Right ventricle myocardium superior (tissue), 1 donor: ENCODE data around the gene TICAM2. TPM values are rescaled to one million over a fixed set of nuclear protein-coding genes. Genes with fewer than 3 reads are reported as not detected.
"Not testable (repeated sequence)": the region's sequence is repeated elsewhere in the genome, so short reads cannot be mapped to it uniquely, and the experiment has no call there.

ENCODE experiments used
- ATAC-seq: fragments of 200-7000 bp; cut with Tn5 transposase; one replicate; pipeline ENCODE4 v1.9.1; 2020; ENCODE audit warnings: mild to moderate bottlenecking; ENCODE audit not compliant: poor library complexity
- DNase-seq: peaks from one replicate; pipeline ENCODE4 v3.0.0-alpha.2; 2020
- intact Hi-C: fragments of 100-400 bp; cut with DNase I; formaldehyde crosslinking; loops from one replicate; pipeline ENCODE4 v1.11.2; 2022
- long read RNA-seq: library from polyadenylated mRNA; unstranded; transcript quantifications from one replicate; pipeline ENCODE4 v2.0.0, GENCODE V29; 2021
- total RNA-seq: library from RNA; stranded (reverse); fragmentation: NEBNext Ultra II Directional; extraction: Animal tissue kit (Norgen Biotek cat#: 25700); gene quantifications from one replicate; pipeline ENCODE4 v1.2.1, GENCODE V29; 2021
- donor health status: DM: no; HTN: yes; CAD: no; lungs with severe emphysema.

The TICAM2 gene
- 2.7 TPM for total RNA-seq
- long read RNA-seq, partial matches to known transcripts: 0 of 2 reads
- long read RNA-seq, other reads (novel, unspliced or antisense): 0 of 2 reads

DNA sequence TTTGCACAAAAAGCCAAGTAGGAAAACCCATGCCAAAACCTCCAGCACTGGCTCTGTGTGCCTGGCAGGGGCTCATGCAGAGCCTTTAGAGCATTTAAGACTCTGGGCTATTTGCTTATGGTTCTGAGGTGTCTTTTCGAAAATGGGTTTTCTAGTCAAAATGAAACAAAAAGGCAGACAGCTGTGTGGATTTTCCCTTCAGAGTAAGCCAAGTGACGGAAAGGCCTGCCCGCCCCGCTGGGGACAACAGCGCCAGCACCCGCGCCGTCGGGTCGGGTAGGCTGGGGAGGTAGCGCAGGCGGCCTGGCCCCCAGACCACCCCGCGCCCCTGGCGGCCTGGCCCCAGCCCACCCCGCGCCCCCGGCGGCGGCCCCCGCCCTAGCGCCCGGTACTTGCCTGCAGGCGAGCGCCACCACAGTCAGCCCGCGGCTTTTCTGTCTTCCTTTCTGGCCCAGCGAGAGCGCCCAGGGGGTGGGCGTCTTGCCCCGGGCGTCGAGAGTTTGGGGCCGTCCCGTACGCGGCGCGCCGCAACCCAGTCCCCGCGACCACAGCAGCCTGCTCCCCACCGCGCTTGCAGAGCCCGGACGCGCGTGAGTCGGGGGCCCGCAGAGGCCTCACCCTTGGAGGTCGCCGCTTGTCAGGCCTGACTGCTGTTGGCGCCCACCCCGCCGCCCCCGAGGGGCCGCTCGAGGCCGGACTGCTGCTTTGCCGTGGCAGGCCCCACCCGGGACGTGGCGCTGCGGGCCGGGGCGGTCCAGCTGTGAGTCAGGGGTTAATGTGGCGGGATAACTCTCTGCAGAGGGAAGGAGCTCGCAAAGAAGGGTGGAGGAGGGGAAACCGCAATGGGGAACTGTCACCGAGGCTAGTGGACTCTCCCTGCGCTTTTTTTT, at the start of gene TICAM2:
Gene TICAM2, minus strand, starts transcription at position 779 of the 890 bp plus-strand sequence. CDS start 21,223 bp downstream, outside the sequence.
- DNase-seq (peak; percentile 80), ATAC-seq (peak; percentile 87)
- intact Hi-C loops: no loop called here

GRCh38 chr5:115649541-115649940, 47.3 kb upstream of the TICAM2 start:
- intact Hi-C loops: no loop called here
- DNase-seq (no peak), ATAC-seq (no peak)

DNA sequence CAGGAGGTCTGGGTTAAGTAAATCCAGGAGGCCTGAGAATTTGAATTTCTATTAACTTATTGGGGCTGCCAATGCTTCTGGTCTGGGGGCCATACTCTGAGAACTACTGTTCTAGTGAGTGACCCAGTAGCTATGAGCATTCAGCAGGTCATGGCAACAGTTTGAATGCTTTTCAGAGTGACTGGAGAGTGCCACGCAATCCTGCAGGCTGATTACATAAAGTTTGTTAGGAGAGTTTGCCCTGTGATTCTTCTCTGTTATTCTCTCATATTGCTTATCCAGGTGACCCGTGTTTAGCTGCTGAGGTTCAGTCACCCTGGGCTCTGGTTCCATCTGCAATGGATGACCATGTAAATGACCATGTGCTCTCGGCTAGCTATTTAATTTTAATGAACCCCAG, 45.8 kb upstream of the TICAM2 start:
- intact Hi-C loops: no loop called here
- no peak for ATAC-seq
- DNase-seq: no peak

DNA sequence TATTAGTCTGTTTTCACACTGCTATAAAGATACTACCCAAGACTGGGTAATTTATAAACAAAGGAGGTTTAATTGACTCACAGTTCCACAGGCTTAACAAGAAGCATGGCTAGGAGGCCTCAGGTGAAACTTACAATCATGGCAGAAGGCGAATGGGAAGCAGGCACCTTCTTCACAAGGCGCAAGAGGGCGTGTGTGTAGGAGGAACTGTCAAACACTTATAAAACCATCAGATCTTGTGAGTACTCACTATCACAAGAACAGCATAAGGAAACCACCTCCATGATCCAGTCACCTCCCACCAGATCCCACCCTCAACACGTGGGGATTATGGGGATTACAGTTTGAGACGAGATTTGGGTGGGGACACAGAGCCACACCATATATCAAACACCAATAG, 43.1 kb upstream of the TICAM2 start:
- ATAC-seq, DNase-seq, intact Hi-C loops: not testable (repeated sequence)

GRCh38 chr5:115644046-115644445, 41.8 kb upstream of the TICAM2 start:
- intact Hi-C loops: no loop called here
- no peak for ATAC-seq

DNA sequence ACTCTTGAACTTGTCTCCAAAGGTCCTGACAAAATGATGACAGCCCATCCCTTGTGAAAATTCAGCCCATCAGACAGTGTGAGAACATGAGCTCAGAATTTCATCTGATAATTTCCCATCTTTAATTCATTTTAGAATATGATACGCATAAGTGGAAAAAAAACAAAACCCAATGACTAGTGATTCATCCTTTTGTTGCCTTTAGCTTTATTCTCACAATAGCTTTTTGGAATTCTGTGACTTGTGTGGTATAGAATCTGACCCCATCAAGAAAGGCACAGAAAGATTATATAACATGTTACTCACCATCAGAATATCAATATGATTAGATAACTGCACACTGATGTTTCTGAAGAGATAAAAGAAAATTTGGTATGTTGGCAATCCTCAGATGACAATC, 39.7 kb upstream of the TICAM2 start:
- intact Hi-C loops: no loop called here
- ATAC-seq (no peak), DNase-seq (no peak)

More at GRCh38 chr5:115644046-115644445, 41.8 kb upstream of the TICAM2 start:
- DNase-seq: no peak

GRCh38 chr5:115640274-115640673, 38.0 kb upstream of the TICAM2 start:
- intact Hi-C loops: no loop called here
- ATAC-seq: no peak
- no peak for DNase-seq

DNA sequence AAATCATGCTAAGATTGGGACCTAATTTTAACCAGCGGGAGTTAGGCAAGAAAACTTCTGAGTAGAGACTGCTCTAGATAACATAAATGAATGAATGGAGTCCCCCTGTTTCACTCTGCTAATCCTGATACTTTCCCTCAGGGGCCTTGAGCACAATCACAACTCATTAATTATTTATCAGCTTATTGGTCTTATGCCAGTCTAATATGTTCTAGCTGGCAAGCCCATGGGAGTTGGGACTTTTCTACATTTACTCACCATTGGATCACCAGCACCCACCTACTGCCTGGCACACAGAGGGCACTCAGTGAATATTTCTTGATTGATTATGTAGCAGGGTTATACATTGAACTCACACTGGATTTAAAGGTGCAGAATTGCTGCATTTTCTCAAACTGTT, 37.1 kb upstream of the TICAM2 start:
- DNase-seq (no peak), ATAC-seq (no peak)
- intact Hi-C loops: no loop called here

- intact Hi-C loops: no loop called here
- no peak for ATAC-seq
Observed at GRCh38 chr5:115637507-115637906, 35.2 kb upstream of the TICAM2 start.

GRCh38 chr5:115636008-115636407, 33.7 kb upstream of the TICAM2 start:
- DNase-seq (no peak), ATAC-seq (no peak)
- intact Hi-C loops: no loop called here

More at GRCh38 chr5:115637507-115637906, 35.2 kb upstream of the TICAM2 start:
- DNase-seq: no peak

- intact Hi-C loops: loop anchor here (2.0 kb wide), 2 partner anchors 204 to 432 kb away; no protein-coding TSS in a partner anchor
- ATAC-seq: peak; percentile 98
- DNase-seq: peak; percentile 92
Observed at GRCh38 chr5:115634343-115635132, 32.3 kb upstream of the TICAM2 start.

- intact Hi-C loops: no loop called here
- DNase-seq (no peak), ATAC-seq (no peak)
Observed at GRCh38 chr5:115629903-115630302, 27.6 kb upstream of the TICAM2 start.

- intact Hi-C loops: no loop called here
- no peak for ATAC-seq
- DNase-seq: no peak
Observed at GRCh38 chr5:115627295-115627865, 25.1 kb upstream of the TICAM2 start.

GRCh38 chr5:115626445-115626823, 24.2 kb upstream of the TICAM2 start:
- intact Hi-C loops: no loop called here
- DNase-seq (no peak), ATAC-seq (peak; percentile 40)

DNA sequence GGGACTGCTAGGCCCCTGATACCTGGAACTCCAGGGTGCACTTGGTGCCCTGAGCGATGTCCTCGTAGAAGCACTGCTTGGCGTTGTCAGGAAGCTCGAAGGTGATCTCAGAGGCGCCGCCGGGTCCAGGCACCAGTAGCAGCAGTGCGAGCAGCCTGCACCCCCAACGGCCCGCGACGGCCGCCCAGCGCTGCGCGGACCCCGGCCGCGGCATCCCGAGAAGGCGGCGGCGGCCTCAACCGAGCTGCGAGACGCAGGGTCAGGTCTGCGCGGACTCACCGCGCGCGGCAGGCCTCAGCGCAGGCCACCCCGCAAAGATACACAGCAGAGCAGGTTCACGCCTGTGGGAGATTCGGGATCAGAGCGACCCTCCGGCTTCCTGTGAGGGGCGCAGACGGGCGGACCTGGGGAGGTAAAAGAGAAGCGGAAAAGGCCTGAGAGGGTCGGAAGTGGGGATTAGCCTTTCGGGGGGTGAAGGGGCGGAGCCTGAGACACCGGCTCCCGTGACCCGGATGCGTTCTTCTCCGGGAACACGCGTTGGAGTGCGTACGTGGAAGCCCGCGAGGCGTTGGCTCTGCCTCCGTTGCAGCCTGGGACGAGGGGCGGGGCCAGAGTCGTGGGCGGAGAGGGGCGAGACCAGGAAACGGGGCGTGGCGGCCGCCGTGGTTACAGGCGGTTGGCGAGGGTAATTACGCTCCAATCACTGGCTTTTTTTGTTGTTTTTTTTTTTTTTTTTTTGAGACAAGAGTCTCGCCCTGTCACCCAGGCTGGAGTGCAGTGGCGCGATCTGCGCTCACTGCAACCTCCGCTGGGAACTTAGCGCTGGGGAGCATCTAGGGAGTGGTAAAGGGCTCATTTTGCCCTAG, 23.5 kb upstream of the TICAM2 start, which contains the start of gene TMED7:
Gene TMED7, minus strand, starts transcription at position 458 of the 866 bp plus-strand sequence. Its CDS starts 244 bp downstream, at position 214.
- intact Hi-C loops: no loop called here
- DNase-seq (peak; percentile 100), ATAC-seq (peak; percentile 99)

DNA sequence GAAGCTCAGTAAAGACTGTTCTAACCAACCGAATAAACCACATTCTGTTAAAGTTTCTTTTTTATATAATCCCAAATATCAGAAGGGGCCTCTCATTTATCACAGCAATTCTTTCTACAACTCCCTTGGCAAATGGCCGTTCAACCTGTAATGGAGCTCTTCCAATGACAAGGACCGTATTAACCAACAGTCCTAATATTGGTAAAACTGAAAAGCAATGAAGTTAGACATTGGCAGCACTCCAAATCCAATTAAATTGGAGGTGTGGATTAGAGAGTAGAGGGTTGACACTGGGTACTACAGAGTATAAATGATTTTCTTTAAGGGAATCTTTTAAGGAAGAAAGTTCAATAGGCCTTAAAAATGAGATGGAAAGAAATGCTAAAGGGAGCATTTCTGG, 22.7 kb upstream of the TICAM2 start:
- intact Hi-C loops: no loop called here
- no peak for ATAC-seq
- no peak for DNase-seq

GRCh38 chr5:115623658-115624057, 21.4 kb upstream of the TICAM2 start:
- no peak for ATAC-seq
- DNase-seq: no peak
- intact Hi-C loops: no loop called here

- intact Hi-C loops: no loop called here
Observed at GRCh38 chr5:115621365-115621900, 19.2 kb upstream of the TICAM2 start.

More at GRCh38 chr5:115621365-115621900, 19.2 kb upstream of the TICAM2 start:
- ATAC-seq (no peak), DNase-seq (no peak)
